Neuronal stem cell (in vitro differentiated cells): ENCODE measurements around the gene ZNF366.

ENCODE experiments used
- DNase-seq: peaks from one replicate; pipeline ENCODE4 v3.0.0-alpha.2; 2013; ENCODE audit warnings: low spot score
- H2AFZ ChIP-seq: one replicate; pipeline ENCODE4 v1.6.1; 2013; ENCODE audit warnings: mild to moderate bottlenecking, low read length, inconsistent platforms
- H2AK5ac ChIP-seq: 2 replicates; pipeline ENCODE4 v1.6.1; 2013; ENCODE audit warnings: low read depth, mild to moderate bottlenecking, inconsistent platforms, low read length, moderate library complexity, mixed read lengths
- H2BK120ac ChIP-seq: 2 replicates; pipeline ENCODE4 v1.6.1; 2013; ENCODE audit warnings: low read depth, mild to moderate bottlenecking, inconsistent platforms, low read length, moderate library complexity, mixed read lengths
- H2BK12ac ChIP-seq: one replicate; pipeline ENCODE4 v1.6.1; 2013; ENCODE audit warnings: low read length, inconsistent platforms
- H2BK15ac ChIP-seq: 2 replicates; pipeline ENCODE4 v1.6.1; 2013; ENCODE audit warnings: mild to moderate bottlenecking, low read length, inconsistent platforms, mixed read lengths
- H2BK5ac ChIP-seq: one replicate; pipeline ENCODE4 v1.6.1; 2013; ENCODE audit warnings: inconsistent platforms, mild to moderate bottlenecking, low read length, moderate library complexity
- H3K14ac ChIP-seq: one replicate; pipeline ENCODE4 v1.6.1; 2013; ENCODE audit warnings: low read length, inconsistent platforms
- H3K18ac ChIP-seq: 2 replicates; pipeline ENCODE4 v1.6.1; 2013; ENCODE audit warnings: low read length, inconsistent platforms
- H3K23ac ChIP-seq: 2 replicates; pipeline ENCODE4 v1.6.1; 2013; ENCODE audit warnings: low read depth, mild to moderate bottlenecking, mixed read lengths, low read length, inconsistent platforms; ENCODE audit not compliant: poor library complexity
- H3K27ac ChIP-seq: replicated peaks from 3 replicates; pipeline ENCODE4 v1.5.1; 2013; ENCODE audit warnings: low read length, inconsistent platforms
- H3K27me3 ChIP-seq, 3 experiments: 2 replicates each; pipeline ENCODE4 v1.6.1; 2013; ENCODE audit warnings: low read length in 3 of 3, mild to moderate bottlenecking in 2 of 3, inconsistent platforms in 1 of 3, low read depth in 1 of 3, mixed read lengths in 1 of 3, moderate library complexity in 1 of 3; ENCODE audit not compliant: control insufficient read depth in 3 of 3, insufficient read depth in 3 of 3
- H3K36me3 ChIP-seq, 2 donors: replicated peaks in 1 of 2; 2 replicates each; pipeline ENCODE4 v1.6.1; 2013; ENCODE audit warnings: low read length in 2 of 2; ENCODE audit not compliant: control insufficient read depth in 2 of 2, insufficient read depth in 2 of 2
- H3K4ac ChIP-seq: 2 replicates; pipeline ENCODE4 v1.6.1; 2013; ENCODE audit warnings: inconsistent platforms, mild to moderate bottlenecking, low read length, moderate library complexity
- H3K4me1 ChIP-seq, 2 donors: 1 replicate in 1 of 2; 2 replicates in 1 of 2; pipeline ENCODE4 v1.6.1; 2013; ENCODE audit warnings: low read length in 2 of 2, low read depth in 1 of 2; ENCODE audit not compliant: control insufficient read depth in 2 of 2, insufficient read depth in 1 of 2
- H3K4me2 ChIP-seq: one replicate; pipeline ENCODE4 v1.6.1; 2013; ENCODE audit warnings: mild to moderate bottlenecking, low read length, inconsistent platforms; ENCODE audit not compliant: insufficient read depth, poor library complexity, severe bottlenecking
- H3K4me3 ChIP-seq, 2 donors: 2 replicates each; pipeline ENCODE4 v1.5.1; 2013; ENCODE audit warnings: low read length in 2 of 2, mild to moderate bottlenecking in 2 of 2, inconsistent platforms in 1 of 2, moderate library complexity in 1 of 2
- H3K79me1 ChIP-seq: one replicate; pipeline ENCODE4 v1.6.1; 2013; ENCODE audit warnings: low read depth, mild to moderate bottlenecking, inconsistent platforms, low read length, moderate library complexity
- H3K9ac ChIP-seq: one replicate; pipeline ENCODE4 v1.6.1; 2013; ENCODE audit warnings: mild to moderate bottlenecking, low read depth, low read length, inconsistent platforms; ENCODE audit not compliant: poor library complexity
- H3K9me3 ChIP-seq, 2 donors: replicated peaks in 1 of 2; 2 replicates each; pipeline versions ENCODE3 to v1.6.1; 2013; ENCODE audit warnings: low read length in 2 of 2, mild to moderate bottlenecking in 2 of 2, inconsistent platforms in 1 of 2, low read depth in 1 of 2, mixed read lengths in 1 of 2, moderate library complexity in 1 of 2; ENCODE audit not compliant: control insufficient read depth in 2 of 2, insufficient read depth in 1 of 2
- H4K8ac ChIP-seq: one replicate; pipeline ENCODE4 v1.6.1; 2013; ENCODE audit warnings: low read depth, mild to moderate bottlenecking, inconsistent platforms, low read length, moderate library complexity
- H4K91ac ChIP-seq: one replicate; pipeline ENCODE4 v1.6.1; 2013; ENCODE audit warnings: low read length, low read depth, mild to moderate bottlenecking, inconsistent platforms; ENCODE audit not compliant: poor library complexity
- WGBS, 2 donors: extraction: QIAGEN DNeasy Blood & Tissue Kit; methylation state at CpG; one replicate each; pipeline ENCODE4 v1.1.7; 2013; ENCODE audit warnings: missing lambda C conversion rate in 2 of 2, mixed read lengths in 1 of 2; ENCODE audit not compliant: insufficient read length in 2 of 2, insufficient replicate concordance in 1 of 2; ENCODE audit errors: extremely low coverage in 2 of 2; 5-methylcytosine and 5-hydroxymethylcytosine counted together

Gene ZNF366

GRCh38 chr5:72441094-72441723 is 66.0 kb downstream of the ZNF366 start:
- Histone ChIP-seq H3K27me3 (no peaks in the 10 kb centered on the region), H2AK5ac (no peak overlapping the region), H3K4me1 (peaks cover 3 to 12% of the 10 kb centered on the region in 2 donors), H3K79me1 (no peaks in the 10 kb centered on the region), H4K91ac (no peak overlapping the region), H3K18ac (no peak overlapping the region), H3K4me2 (no peak overlapping the region), H2BK12ac (no peak overlapping the region), H3K36me3 (no peaks in the 10 kb centered on the region), H4K8ac (no peak overlapping the region), H2AFZ (no peak overlapping the region), H3K4ac (no peak overlapping the region), H2BK15ac (no peak overlapping the region), H3K27ac (no peak overlapping the region), H3K4me3 (no peak overlapping the region), H3K9me3 (no peaks in the 10 kb centered on the region), H3K9ac (no peak overlapping the region), H2BK5ac (no peak overlapping the region), H3K14ac (no peak overlapping the region), H2BK120ac (no peak overlapping the region), H3K23ac (no peak overlapping the region)
- no CpG with 5 or more reads among the region's 4 CpGs for WGBS, 2 donors
- no peak for DNase-seq

GRCh38 chr5:72440207-72440638 is 67.0 kb downstream of the ZNF366 start:
- Histone ChIP-seq H3K4me1 (peaks cover 3 to 12% of the 10 kb centered on the region in 2 donors), H4K8ac (no peak overlapping the region), H3K79me1 (no peaks in the 10 kb centered on the region), H4K91ac (no peak overlapping the region), H3K9me3 (no peaks in the 10 kb centered on the region), H2AK5ac (no peak overlapping the region), H3K9ac (no peak overlapping the region), H3K27me3 (no peaks in the 10 kb centered on the region), H3K27ac (no peak overlapping the region), H3K18ac (no peak overlapping the region), H2BK12ac (no peak overlapping the region), H3K23ac (no peak overlapping the region), H2AFZ (no peak overlapping the region), H2BK15ac (no peak overlapping the region), H3K4ac (no peak overlapping the region), H3K4me2 (no peak overlapping the region), H3K4me3 (no peak overlapping the region), H2BK5ac (no peak overlapping the region), H3K14ac (no peak overlapping the region), H3K36me3 (no peaks in the 10 kb centered on the region), H2BK120ac (no peak overlapping the region)
- no CpG with 5 or more reads among the region's 1 CpG for WGBS, 2 donors
- no peak for DNase-seq

- Histone ChIP-seq H3K9me3 (no peaks in the 10 kb centered on the region), H3K36me3 (no peaks in the 10 kb centered on the region), H3K18ac (no peak overlapping the region), H2AFZ (no peak overlapping the region), H2BK15ac (no peak overlapping the region), H3K79me1 (no peaks in the 10 kb centered on the region), H2BK5ac (no peak overlapping the region), H3K14ac (no peak overlapping the region), H3K9ac (no peak overlapping the region), H3K4ac (no peak overlapping the region), H2AK5ac (no peak overlapping the region), H3K27ac (no peak overlapping the region), H3K4me1 (peaks cover 1 to 7% of the 10 kb centered on the region in 2 donors), H3K4me2 (no peak overlapping the region), H3K4me3 (no peak overlapping the region), H2BK12ac (no peak overlapping the region), H3K27me3 (no peaks in the 10 kb centered on the region), H4K91ac (no peak overlapping the region), H2BK120ac (no peak overlapping the region), H4K8ac (no peak overlapping the region), H3K23ac (no peak overlapping the region)
- DNase-seq: no peak
- no CpG with 5 or more reads among the region's 4 CpGs for WGBS, 2 donors
Measured at GRCh38 chr5:72439192-72439591, 68.0 kb downstream of the ZNF366 start.

- WGBS, 2 donors: no CpG with 5 or more reads among the region's 3 CpGs
- Histone ChIP-seq H2BK120ac (no peak overlapping the region), H4K8ac (no peak overlapping the region), H3K4ac (no peak overlapping the region), H3K9ac (no peak overlapping the region), H2BK12ac (no peak overlapping the region), H3K27me3 (no peaks in the 10 kb centered on the region), H3K79me1 (no peaks in the 10 kb centered on the region), H3K27ac (no peak overlapping the region), H3K23ac (no peak overlapping the region), H3K36me3 (no peaks in the 10 kb centered on the region), H3K9me3 (no peaks in the 10 kb centered on the region), H2BK5ac (no peak overlapping the region), H3K14ac (no peak overlapping the region), H3K18ac (no peak overlapping the region), H4K91ac (no peak overlapping the region), H2AFZ (no peak overlapping the region), H3K4me1 (no peaks in the 10 kb centered on the region), H3K4me3 (no peak overlapping the region), H2AK5ac (no peak overlapping the region), H3K4me2 (no peak overlapping the region), H2BK15ac (no peak overlapping the region)
- no peak for DNase-seq
Measured at GRCh38 chr5:72438141-72438540, 69.1 kb downstream of the ZNF366 start.
